Uterus (tissue), 4 donors: ENCODE results near the gene GSC2. TPM values are rescaled to one million over a fixed set of nuclear protein-coding genes. Genes with fewer than 3 reads are reported as not detected.
A peak's percentile ranks its signal among the peaks of the same experiment; 100 is the strongest.

Experiments
- DNase-seq, 2 donors: peaks; one replicate each; pipeline ENCODE4 v3.0.0-alpha.2; 2019 to 2020
- H3K27ac ChIP-seq, 2 donors: fragments of 200-600 bp; sonication (generic); 1 replicate in 1 of 2; 2 replicates in 1 of 2; pipeline ENCODE4 v1.5.1; 2016 to 2018
- H3K27me3 ChIP-seq, 2 donors: fragments of 200-600 bp; sonication (generic); one replicate each; pipeline ENCODE4 v1.5.1; 2018 to 2019; ENCODE audit warnings: control low read depth in 1 of 2
- H3K36me3 ChIP-seq, 2 donors: fragments of 200-600 bp; sonication (generic); one replicate each; pipeline ENCODE4 v1.5.1; 2019; ENCODE audit warnings: control low read depth in 1 of 2
- H3K4me1 ChIP-seq, 2 donors: fragments of 200-600 bp; sonication (generic); one replicate each; pipeline ENCODE4 v1.5.1; 2018 to 2019; ENCODE audit warnings: control low read depth in 1 of 2
- H3K4me3 ChIP-seq, 2 donors: fragments of 200-600 bp; sonication (generic); 1 replicate in 1 of 2; 2 replicates in 1 of 2; pipeline ENCODE4 v1.5.1; 2018 to 2019; ENCODE audit warnings: mild to moderate bottlenecking in 1 of 2
- H3K9me3 ChIP-seq, 2 donors: fragments of 200-600 bp; sonication (generic); one replicate each; pipeline ENCODE4 v1.5.1; 2019; ENCODE audit warnings: control low read depth in 1 of 2
- CTCF ChIP-seq, 4 experiments: fragments of 200-600 bp in 2 of 4; fragments of 450-650 bp in 2 of 4; sonication (generic) in 2 of 4; IDR thresholded peaks; one replicate each; pipeline ENCODE4 v1.5.1; 2016 to 2019; ENCODE audit warnings: antibody characterized with exemption in 4 of 4, mild to moderate bottlenecking in 2 of 4, moderate library complexity in 1 of 4
- POLR2A ChIP-seq, 2 donors: fragments of 450-650 bp; IDR thresholded peaks; one replicate each; pipeline ENCODE4 v1.6.1; 2016; ENCODE audit warnings: antibody characterized with exemption in 2 of 2, mild to moderate bottlenecking in 1 of 2, moderate library complexity in 1 of 2
- intact Hi-C: fragments of 100-400 bp; cut with DNase I; formaldehyde crosslinking; loops from one replicate; pipeline ENCODE4 v1.15.1; 2023; ENCODE audit warnings: low total_unique reads
- total RNA-seq, 4 donors: library from RNA; depleted of rRNA in 3 of 4; stranded (reverse); fragments of >200 nt in 3 of 4; gene quantifications; one replicate each; pipeline versions ENCODE4 v1.1.0 to v1.2.4, GENCODE V29; 2014 to 2023
- donor health status: DM: yes; HTN: yes; CAD: no.

GSC2 gene
- total RNA-seq, 4 donors from 2014 or later: not detected

- H3K27me3 ChIP-seq: no peaks in the 10 kb centered on the region
- no peak overlapping the region for H3K4me3 ChIP-seq
- no peak overlapping the region for H3K27ac ChIP-seq
- TF ChIP-seq POLR2A (IDR thresholded peaks at IDR 0.05) (no peak), CTCF (IDR thresholded peaks at IDR 0.05) (no peak)
- no peak for DNase-seq
- intact Hi-C loops: no loop called here
- H3K36me3 ChIP-seq: no peaks in the 10 kb centered on the region
- H3K4me1 ChIP-seq: peaks cover 4 to 28% of the 10 kb centered on the region in 2 donors
- no peaks in the 10 kb centered on the region for H3K9me3 ChIP-seq
Observed at GRCh38 chr22:19175602-19176174, 25.6 kb upstream of the GSC2 start.

GRCh38 chr22:19175026-19175601, 25.0 kb upstream of the GSC2 start:
- Histone ChIP-seq H3K36me3 (no peaks in the 10 kb centered on the region), H3K9me3 (no peaks in the 10 kb centered on the region), H3K27me3 (no peaks in the 10 kb centered on the region), H3K27ac (no peak overlapping the region), H3K4me1 (peaks cover 4 to 28% of the 10 kb centered on the region in 2 donors), H3K4me3 (no peak overlapping the region)
- intact Hi-C loops: no loop called here
- TF ChIP-seq CTCF (IDR thresholded peaks at IDR 0.05): no peak
- no peak for TF ChIP-seq POLR2A (IDR thresholded peaks at IDR 0.05)
- DNase-seq: no peak

GRCh38 chr22:19174106-19175025, 24.3 kb upstream of the GSC2 start:
- H3K4me1 ChIP-seq: peaks cover 4 to 27% of the 10 kb centered on the region in 2 donors
- H3K27ac ChIP-seq: no peak overlapping the region
- TF ChIP-seq CTCF (IDR thresholded peaks at IDR 0.05) (no peak), POLR2A (IDR thresholded peaks at IDR 0.05) (no peak)
- no peaks in the 10 kb centered on the region for H3K36me3 ChIP-seq
- peaks cover 0 to 3% of the 10 kb centered on the region in 2 donors for H3K27me3 ChIP-seq
- DNase-seq: peak in 1 of 2 donors; percentile 40
- no peak overlapping the region for H3K4me3 ChIP-seq
- intact Hi-C loops: no loop called here
- H3K9me3 ChIP-seq: no peaks in the 10 kb centered on the region

- peaks cover 0 to 13% of the 10 kb centered on the region in 2 donors for H3K27me3 ChIP-seq
- H3K4me1 ChIP-seq: peaks cover 4 to 30% of the 10 kb centered on the region in 2 donors
- intact Hi-C loops: no loop called here
- no peak for DNase-seq
- H3K9me3 ChIP-seq: no peaks in the 10 kb centered on the region
- H3K36me3 ChIP-seq: no peaks in the 10 kb centered on the region
- no peak for TF ChIP-seq POLR2A (IDR thresholded peaks at IDR 0.05)
- TF ChIP-seq CTCF (IDR thresholded peaks at IDR 0.05): no peak
- no peak overlapping the region for H3K4me3 ChIP-seq
- no peak overlapping the region for H3K27ac ChIP-seq
Observed at GRCh38 chr22:19173047-19174035, 23.2 kb upstream of the GSC2 start.
